Coronary artery (tissue), 2 donors: Measurements from ENCODE around the gene ACOT8.
A peak's percentile ranks its signal among the peaks of the same experiment; 100 is the strongest.

ENCODE experiments used
- DNase-seq: peaks from one replicate; pipeline ENCODE4 v3.0.0-alpha.2; 2017; ENCODE audit warnings: low spot score
- H3K27ac ChIP-seq, 2 donors: fragments of 200-600 bp; sonication (generic); one replicate each; pipeline ENCODE4 v1.5.1; 2016 to 2019
- H3K4me3 ChIP-seq: fragments of 200-600 bp; sonication (generic); 2 replicates; pipeline ENCODE4 v1.5.1; 2016; ENCODE audit warnings: mild to moderate bottlenecking, moderate library complexity
- CTCF ChIP-seq: fragments of 200-600 bp; sonication (generic); IDR thresholded peaks from one replicate; pipeline ENCODE4 v1.5.1; 2019; ENCODE audit warnings: antibody characterized with exemption

Gene ACOT8

GRCh38 chr20:45826381-45827019, 30.7 kb downstream of the ACOT8 start:
- no peak for TF ChIP-seq CTCF
- DNase-seq: no peak
- Histone ChIP-seq H3K27ac (peak overlapping the region; percentile 89 to 92), H3K4me3 (no peak overlapping the region)

- peak overlapping the region in 1 of 2 donors; percentile 53 for H3K27ac ChIP-seq
- H3K4me3 ChIP-seq: peak overlapping the region; percentile 53
- peak; percentile 21 for TF ChIP-seq CTCF
- no peak for DNase-seq
These were observed 33.0 kb downstream of the ACOT8 start for GRCh38 chr20:45823949-45824835.

- no peak for DNase-seq
- Histone ChIP-seq H3K4me3 (peak overlapping the region; percentile 63), H3K27ac (peak overlapping the region in 1 of 2 donors; percentile 72)
- TF ChIP-seq CTCF: no peak
These were observed 34.3 kb downstream of the ACOT8 start for GRCh38 chr20:45822857-45823256.

GRCh38 chr20:45821947-45822346, 35.2 kb downstream of the ACOT8 start:
- H3K27ac ChIP-seq: peak overlapping the region in 1 of 2 donors; percentile 72
- no peak for DNase-seq
- no peak for TF ChIP-seq CTCF
- no peak overlapping the region for H3K4me3 ChIP-seq

GRCh38 chr20:45819466-45819865, 37.7 kb downstream of the ACOT8 start:
- Histone ChIP-seq H3K27ac (no peak overlapping the region), H3K4me3 (no peak overlapping the region)
- no peak for TF ChIP-seq CTCF
- DNase-seq: no peak

GRCh38 chr20:45818239-45818638, 39.0 kb downstream of the ACOT8 start:
- Histone ChIP-seq H3K4me3 (no peak overlapping the region), H3K27ac (peak overlapping the region; percentile 65 to 81)
- no peak for DNase-seq
- TF ChIP-seq CTCF: no peak
